NB4 (cell line): ENCODE data around the gene RNF17.

ENCODE experiments used
- MYC ChIP-seq: IDR thresholded peaks from 2 replicates; pipeline ENCODE4 v1.6.1; 2011; ENCODE audit warnings: low read depth, low read length
- POLR2A ChIP-seq: IDR thresholded peaks from 2 replicates; pipeline ENCODE4 v1.6.1; 2011; ENCODE audit warnings: mild to moderate bottlenecking; ENCODE audit not compliant: insufficient read length; ENCODE audit errors: extremely low read depth
- TF ChIP-seq, protein P1 (sequence below): IDR thresholded peaks from one replicate; pipeline ENCODE4 v1.5.1; 2012; ENCODE audit warnings: low read depth, low read length

DNA sequence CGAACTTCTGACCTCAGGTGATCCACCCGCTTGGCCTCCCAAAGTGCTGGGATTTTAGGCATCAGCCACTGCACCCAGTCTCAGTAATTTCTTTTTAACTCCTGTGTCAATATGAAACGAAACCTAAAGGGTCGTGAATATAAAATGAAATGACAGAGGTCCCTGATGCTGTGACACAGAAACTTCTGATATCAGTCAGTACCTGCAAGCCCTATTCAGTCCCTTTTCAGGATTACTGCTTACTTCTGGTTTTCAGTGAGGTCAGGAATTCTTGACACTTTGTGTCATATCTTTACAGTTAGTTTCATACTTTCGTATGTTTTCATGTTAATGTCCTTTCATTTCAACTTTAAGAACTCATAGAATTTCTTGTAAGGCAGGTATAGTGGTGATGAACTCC lies 58.7 kb downstream of the RNF17 start:
- TF ChIP-seq, protein P1, sequence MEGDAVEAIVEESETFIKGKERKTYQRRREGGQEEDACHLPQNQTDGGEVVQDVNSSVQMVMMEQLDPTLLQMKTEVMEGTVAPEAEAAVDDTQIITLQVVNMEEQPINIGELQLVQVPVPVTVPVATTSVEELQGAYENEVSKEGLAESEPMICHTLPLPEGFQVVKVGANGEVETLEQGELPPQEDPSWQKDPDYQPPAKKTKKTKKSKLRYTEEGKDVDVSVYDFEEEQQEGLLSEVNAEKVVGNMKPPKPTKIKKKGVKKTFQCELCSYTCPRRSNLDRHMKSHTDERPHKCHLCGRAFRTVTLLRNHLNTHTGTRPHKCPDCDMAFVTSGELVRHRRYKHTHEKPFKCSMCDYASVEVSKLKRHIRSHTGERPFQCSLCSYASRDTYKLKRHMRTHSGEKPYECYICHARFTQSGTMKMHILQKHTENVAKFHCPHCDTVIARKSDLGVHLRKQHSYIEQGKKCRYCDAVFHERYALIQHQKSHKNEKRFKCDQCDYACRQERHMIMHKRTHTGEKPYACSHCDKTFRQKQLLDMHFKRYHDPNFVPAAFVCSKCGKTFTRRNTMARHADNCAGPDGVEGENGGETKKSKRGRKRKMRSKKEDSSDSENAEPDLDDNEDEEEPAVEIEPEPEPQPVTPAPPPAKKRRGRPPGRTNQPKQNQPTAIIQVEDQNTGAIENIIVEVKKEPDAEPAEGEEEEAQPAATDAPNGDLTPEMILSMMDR: no peak
- TF ChIP-seq POLR2A: no peak
- no peak for TF ChIP-seq MYC
